ENCODE measurements around the gene BCL2.

Gene BCL2

GRCh38 chr18:63128237-63128974, 191.2 kb downstream of the BCL2 start:
- no peak for ATAC-seq
- Mint-ChIP-seq H3K27me3 (no peaks in the 10 kb centered on the region), H3K27ac (peak overlapping the region; percentile 64), H3K9me3 (no peaks in the 10 kb centered on the region), H3K4me3 (no peak overlapping the region), H3K4me1 (peaks cover 26% of the 10 kb centered on the region), H3K36me3 (ENCODE audit: low read depth) (peaks cover 11% of the 10 kb centered on the region)
- DNase-seq, result no peak

- H3K27ac Mint-ChIP-seq, result peak overlapping the region; percentile 11
- no peaks in the 10 kb centered on the region for H3K9me3 Mint-ChIP-seq
Observed at GRCh38 chr18:63126134-63127069, 193.2 kb downstream of the BCL2 start.

GRCh38 chr18:63120620-63121019, 198.9 kb downstream of the BCL2 start:
- no peak for ATAC-seq
- H3K27ac Mint-ChIP-seq, result no peak overlapping the region

More at GRCh38 chr18:63126134-63127069, 193.2 kb downstream of the BCL2 start:
- Mint-ChIP-seq H3K4me1 (peaks cover 13% of the 10 kb centered on the region), H3K36me3 (ENCODE audit: low read depth) (peaks cover 13% of the 10 kb centered on the region), H3K27me3 (no peaks in the 10 kb centered on the region), H3K4me3 (no peak overlapping the region)
- ATAC-seq, result no peak
- no peak for DNase-seq

GRCh38 chr18:63119647-63120046, 199.9 kb downstream of the BCL2 start:
- peaks cover 8% of the 10 kb centered on the region for H3K4me1 Mint-ChIP-seq
- ATAC-seq, result peak; percentile 33

More at GRCh38 chr18:63120620-63121019, 198.9 kb downstream of the BCL2 start:
- H3K4me1 Mint-ChIP-seq, result peaks cover 8% of the 10 kb centered on the region
- no peaks in the 10 kb centered on the region for H3K9me3 Mint-ChIP-seq
- H3K36me3 Mint-ChIP-seq (ENCODE audit: low read depth), result peaks cover 4% of the 10 kb centered on the region
- no peak for DNase-seq
- H3K4me3 Mint-ChIP-seq, result no peak overlapping the region
- peaks cover 1% of the 10 kb centered on the region for H3K27me3 Mint-ChIP-seq

GRCh38 chr18:63113899-63114565, 205.5 kb downstream of the BCL2 start:
- Mint-ChIP-seq H3K9me3 (no peaks in the 10 kb centered on the region), H3K36me3 (ENCODE audit: low read depth) (no peaks in the 10 kb centered on the region), H3K4me1 (peaks cover 12% of the 10 kb centered on the region), H3K27me3 (peaks cover 1% of the 10 kb centered on the region), H3K27ac (no peak overlapping the region), H3K4me3 (no peak overlapping the region)
- DNase-seq (no peak), ATAC-seq (no peak)

More at GRCh38 chr18:63119647-63120046, 199.9 kb downstream of the BCL2 start:
- Mint-ChIP-seq H3K27ac (no peak overlapping the region), H3K36me3 (ENCODE audit: low read depth) (peaks cover 2% of the 10 kb centered on the region), H3K9me3 (no peaks in the 10 kb centered on the region), H3K27me3 (peaks cover 1% of the 10 kb centered on the region), H3K4me3 (no peak overlapping the region)
- DNase-seq, result no peak

GRCh38 chr18:63112706-63113105, 206.9 kb downstream of the BCL2 start:
- H3K27ac Mint-ChIP-seq, result no peak overlapping the region
- H3K27me3 Mint-ChIP-seq, result peaks cover under 1% of the 10 kb centered on the region
- H3K4me1 Mint-ChIP-seq, result peaks cover 15% of the 10 kb centered on the region
- no peak overlapping the region for H3K4me3 Mint-ChIP-seq
- ATAC-seq, result no peak
- no peaks in the 10 kb centered on the region for H3K9me3 Mint-ChIP-seq
- no peak for DNase-seq
- no peaks in the 10 kb centered on the region for H3K36me3 Mint-ChIP-seq (ENCODE audit: low read depth)

GRCh38 chr18:63111671-63112402, 207.7 kb downstream of the BCL2 start:
- peaks cover 24% of the 10 kb centered on the region for H3K4me1 Mint-ChIP-seq
- no peak overlapping the region for H3K4me3 Mint-ChIP-seq
- DNase-seq (no peak), ATAC-seq (no peak)
- H3K27ac Mint-ChIP-seq, result no peak overlapping the region
- H3K36me3 Mint-ChIP-seq (ENCODE audit: low read depth), result no peaks in the 10 kb centered on the region
- H3K9me3 Mint-ChIP-seq, result no peaks in the 10 kb centered on the region
- no peaks in the 10 kb centered on the region for H3K27me3 Mint-ChIP-seq

- H3K36me3 Mint-ChIP-seq (ENCODE audit: low read depth), result no peaks in the 10 kb centered on the region
- H3K27ac Mint-ChIP-seq, result no peak overlapping the region
- peaks cover 5% of the 10 kb centered on the region for H3K9me3 Mint-ChIP-seq
- ATAC-seq (no peak), DNase-seq (no peak)
- H3K4me1 Mint-ChIP-seq, result peaks cover 37% of the 10 kb centered on the region
- H3K27me3 Mint-ChIP-seq, result no peaks in the 10 kb centered on the region
- H3K4me3 Mint-ChIP-seq, result no peak overlapping the region
Observed at GRCh38 chr18:63109802-63110201, 209.8 kb downstream of the BCL2 start.

GRCh38 chr18:63109022-63109421, 210.5 kb downstream of the BCL2 start:
- Mint-ChIP-seq H3K9me3 (peaks cover 5% of the 10 kb centered on the region), H3K4me3 (no peak overlapping the region), H3K27me3 (no peaks in the 10 kb centered on the region), H3K36me3 (ENCODE audit: low read depth) (no peaks in the 10 kb centered on the region), H3K4me1 (peaks cover 34% of the 10 kb centered on the region), H3K27ac (no peak overlapping the region)
- ATAC-seq (no peak), DNase-seq (no peak)

- DNase-seq, result no peak
- ATAC-seq, result no peak
- H3K9me3 Mint-ChIP-seq, result peaks cover 12% of the 10 kb centered on the region
- H3K36me3 Mint-ChIP-seq (ENCODE audit: low read depth), result no peaks in the 10 kb centered on the region
- peak overlapping the region; percentile 29 for H3K27ac Mint-ChIP-seq
- peaks cover 34% of the 10 kb centered on the region for H3K4me1 Mint-ChIP-seq
- H3K27me3 Mint-ChIP-seq, result peaks cover 7% of the 10 kb centered on the region
- no peak overlapping the region for H3K4me3 Mint-ChIP-seq
Observed at GRCh38 chr18:63107931-63108330, 211.6 kb downstream of the BCL2 start.

- peaks cover 12% of the 10 kb centered on the region for H3K9me3 Mint-ChIP-seq
- peaks cover 7% of the 10 kb centered on the region for H3K27me3 Mint-ChIP-seq
- DNase-seq, result no peak
- H3K4me1 Mint-ChIP-seq, result peaks cover 35% of the 10 kb centered on the region
- no peaks in the 10 kb centered on the region for H3K36me3 Mint-ChIP-seq (ENCODE audit: low read depth)
- peak overlapping the region; percentile 33 for H3K4me3 Mint-ChIP-seq
- peak; percentile 38 for ATAC-seq
- H3K27ac Mint-ChIP-seq, result peak overlapping the region; percentile 79
Observed at GRCh38 chr18:63107171-63107845, 212.3 kb downstream of the BCL2 start.

- H3K36me3 Mint-ChIP-seq (ENCODE audit: low read depth), result no peaks in the 10 kb centered on the region
- DNase-seq (no peak), ATAC-seq (peak; percentile 53)
- H3K27ac Mint-ChIP-seq, result peak overlapping the region; percentile 79
- H3K9me3 Mint-ChIP-seq, result peaks cover 12% of the 10 kb centered on the region
- H3K27me3 Mint-ChIP-seq, result peaks cover 7% of the 10 kb centered on the region
- H3K4me1 Mint-ChIP-seq, result peaks cover 34% of the 10 kb centered on the region
- H3K4me3 Mint-ChIP-seq, result peak overlapping the region; percentile 33
Observed at GRCh38 chr18:63106727-63107126, 212.8 kb downstream of the BCL2 start.

- Mint-ChIP-seq H3K9me3 (peaks cover 12% of the 10 kb centered on the region), H3K4me3 (no peak overlapping the region), H3K27ac (peak overlapping the region; percentile 79), H3K4me1 (peaks cover 36% of the 10 kb centered on the region), H3K27me3 (peaks cover 7% of the 10 kb centered on the region), H3K36me3 (ENCODE audit: low read depth) (no peaks in the 10 kb centered on the region)
- ATAC-seq (no peak), DNase-seq (no peak)
Observed at GRCh38 chr18:63105636-63106316, 213.8 kb downstream of the BCL2 start.

Measured in activated naive CD8-positive, alpha-beta T cell treated with anti-CD3 and anti-CD28 coated beads, Interleukin-2, amount 50 U/mL, for 24 hours (primary cell).